Hematopoietic multipotent progenitor cell treated with erythropoietin and hydrocortisone succinate and interleukin-3 and kit ligand, for 15 days (in vitro differentiated cells): ENCODE measurements around the gene HIF1A.
"Not testable (repeated sequence)": the region's sequence is repeated elsewhere in the genome, so short reads cannot be mapped to it uniquely, and the experiment has no call there.

ENCODE experiments used
- DNase-seq: peaks from one replicate; pipeline ENCODE4 v3.0.0-alpha.2; 2015; ENCODE audit warnings: low spot score

Gene HIF1A

DNA sequence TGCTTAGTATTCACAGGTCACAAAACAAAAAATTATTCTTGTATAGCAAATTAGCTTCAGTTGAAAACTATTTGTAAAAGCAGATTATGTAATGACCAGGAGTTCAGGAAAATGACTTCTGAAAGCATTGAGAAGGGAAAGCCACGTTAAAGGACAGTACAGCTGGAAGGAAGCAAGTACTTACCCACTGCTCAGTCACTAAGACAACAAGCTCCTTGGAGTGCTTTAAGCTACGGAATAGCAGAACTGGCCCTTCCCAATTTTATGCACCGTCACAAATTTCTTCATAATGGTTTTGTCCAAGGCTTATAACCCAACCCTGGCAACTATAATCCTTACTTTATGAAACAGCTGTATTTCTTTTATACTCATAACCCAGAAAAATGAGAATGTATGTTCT, 54.0 kb downstream of the HIF1A start:
- no peak for DNase-seq

- no peak for DNase-seq
Observed at GRCh38 chr14:61749867-61750266, 54.6 kb downstream of the HIF1A start.

DNA sequence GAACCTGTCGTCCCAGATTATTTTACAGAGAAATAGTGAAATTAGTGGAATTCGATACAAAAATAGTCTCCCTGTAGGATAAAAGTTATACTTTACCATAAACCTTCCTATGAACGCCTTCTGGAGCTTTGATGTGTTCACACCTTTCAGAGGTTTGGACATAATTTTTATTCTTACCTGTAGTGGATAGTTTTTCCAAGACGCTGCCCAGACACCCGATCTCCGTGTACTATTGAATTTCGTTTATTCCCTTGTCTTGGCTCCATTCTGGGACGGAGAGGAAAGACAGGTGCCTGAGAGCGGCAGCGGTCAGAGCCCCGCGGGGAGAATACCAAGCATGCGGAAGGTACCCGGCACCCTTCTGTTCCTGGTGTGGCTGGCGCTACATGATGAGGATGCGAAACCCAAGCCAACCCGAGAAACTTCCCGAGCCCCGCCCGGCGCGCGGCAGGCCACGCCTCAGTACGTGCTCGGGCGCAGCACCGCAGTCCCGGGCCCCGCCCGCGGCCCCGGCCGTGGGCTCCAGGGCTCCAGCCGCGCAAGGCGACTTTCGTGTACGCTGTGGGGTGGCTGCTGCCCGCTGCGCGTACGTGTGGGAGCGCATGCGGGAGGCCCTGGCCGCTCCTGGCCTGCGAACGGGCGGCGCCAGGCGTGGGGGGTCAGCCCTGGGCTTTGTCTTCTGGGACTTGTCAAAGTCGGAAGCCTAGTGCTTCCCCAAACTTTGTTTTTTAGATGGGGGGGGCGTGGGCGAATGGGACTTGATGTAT, 55.6 kb downstream of the HIF1A start:
- peak; percentile 84 for DNase-seq

- DNase-seq, result no peak
Observed at GRCh38 chr14:61751475-61751989, 56.2 kb downstream of the HIF1A start.

GRCh38 chr14:61752626-61753025, 57.3 kb downstream of the HIF1A start:
- no peak for DNase-seq

- no peak for DNase-seq
Observed at GRCh38 chr14:61753631-61754030, 58.3 kb downstream of the HIF1A start.

GRCh38 chr14:61754627-61755381, 59.5 kb downstream of the HIF1A start:
- no peak for DNase-seq

- not testable (repeated sequence) for DNase-seq
Observed at GRCh38 chr14:61755382-61755742, 60.0 kb downstream of the HIF1A start.

- no peak for DNase-seq
Observed at GRCh38 chr14:61756135-61756534, 60.8 kb downstream of the HIF1A start.

DNA sequence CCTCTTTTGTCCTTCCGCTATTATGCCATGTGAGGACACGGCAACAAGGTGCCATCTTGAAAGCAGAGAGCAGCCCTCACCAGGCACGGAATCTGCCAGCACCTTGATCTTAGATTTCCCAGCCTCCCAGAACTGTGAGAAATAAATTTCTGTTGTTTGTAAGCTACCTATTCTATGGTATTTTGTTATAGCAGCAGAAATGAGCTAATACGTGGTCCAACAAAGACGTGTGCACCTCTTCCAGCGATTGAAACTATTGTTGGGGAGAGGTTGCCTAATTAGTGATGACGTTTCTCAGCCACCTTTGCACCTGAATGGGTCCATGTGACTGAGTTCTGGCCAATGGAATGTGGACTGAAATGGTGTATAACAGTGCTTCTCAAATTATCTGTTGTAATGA, 64.6 kb downstream of the HIF1A start:
- no peak for DNase-seq

GRCh38 chr14:61761557-61761956, 66.2 kb downstream of the HIF1A start:
- no peak for DNase-seq

- peak; percentile 99 for DNase-seq
Observed at GRCh38 chr14:61761959-61762786, 66.9 kb downstream of the HIF1A start, which contains the start of gene SNAPC1. Gene SNAPC1 (plus strand): TSS chr14:61762420. CDS start chr14:61762461, 41 bp downstream.

DNA sequence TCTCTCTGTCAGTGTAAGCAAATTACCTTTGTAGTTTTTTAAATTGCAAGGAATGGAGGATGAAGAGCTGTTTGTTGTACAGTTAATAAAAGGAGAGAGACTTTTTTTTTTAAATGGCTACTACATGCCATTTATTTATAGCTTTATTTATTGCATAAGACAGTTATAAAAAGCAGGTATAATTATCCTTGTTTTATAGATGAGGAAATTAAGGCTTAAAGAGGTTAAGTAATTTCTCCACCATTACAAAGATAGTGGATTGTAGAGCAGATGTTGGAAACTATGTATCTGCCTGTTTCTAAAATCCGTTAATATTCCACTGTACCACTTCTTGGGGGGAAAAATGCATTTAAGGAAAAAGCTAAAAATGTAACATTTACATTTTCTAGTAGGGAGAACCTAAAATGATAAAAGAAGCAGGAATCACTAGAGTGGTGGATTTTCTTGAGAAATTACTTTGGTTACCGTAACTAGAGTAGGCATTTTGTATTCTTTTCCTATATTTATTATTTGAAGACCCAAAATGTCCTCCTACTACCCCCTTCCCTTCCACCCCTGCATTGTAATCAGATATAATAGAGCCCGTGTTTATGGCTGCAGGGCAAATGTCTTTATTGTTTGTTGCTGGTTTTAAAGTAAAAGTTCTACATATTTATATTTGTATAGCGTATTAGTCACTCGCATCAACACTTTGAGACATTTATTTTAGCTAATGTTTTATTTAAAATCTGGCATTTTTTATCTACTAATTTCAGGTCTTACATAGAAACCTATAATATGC, 69.2 kb downstream of the HIF1A start:
- no peak for DNase-seq

DNA sequence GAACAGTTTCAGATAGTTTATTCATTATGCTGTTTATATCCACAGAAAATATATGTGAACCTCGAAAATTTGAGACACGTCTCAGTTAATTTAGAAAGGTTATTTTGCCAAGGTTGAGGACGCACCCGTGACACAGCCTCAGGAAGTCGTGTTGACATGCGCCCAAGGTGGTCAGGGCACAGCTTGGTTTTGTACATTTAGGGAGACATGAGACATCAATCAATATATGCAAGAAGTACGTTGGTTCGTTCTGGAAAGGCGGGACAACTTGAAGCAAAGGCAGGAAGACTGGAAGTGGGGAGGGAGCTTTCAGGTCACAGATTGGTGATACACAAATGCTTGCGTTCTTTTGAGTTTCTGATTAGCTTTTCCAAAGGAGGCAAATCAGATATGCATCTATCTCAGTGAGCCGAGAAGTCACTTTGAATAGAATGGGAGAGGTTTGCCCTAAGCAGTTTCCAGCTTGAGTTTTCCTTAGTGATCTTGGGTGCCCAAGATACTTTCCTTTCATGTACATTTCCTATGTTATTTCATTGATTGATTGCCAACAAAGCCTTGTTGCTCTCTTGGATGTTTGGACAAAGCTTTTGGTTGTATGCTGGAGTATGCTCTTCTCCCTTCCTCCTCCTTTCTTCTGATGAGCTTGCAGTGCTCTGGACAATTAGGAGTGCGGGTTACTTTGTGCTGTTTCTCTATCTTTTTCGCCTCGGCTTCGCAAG, 70.1 kb downstream of the HIF1A start:
- DNase-seq, result no peak

DNA sequence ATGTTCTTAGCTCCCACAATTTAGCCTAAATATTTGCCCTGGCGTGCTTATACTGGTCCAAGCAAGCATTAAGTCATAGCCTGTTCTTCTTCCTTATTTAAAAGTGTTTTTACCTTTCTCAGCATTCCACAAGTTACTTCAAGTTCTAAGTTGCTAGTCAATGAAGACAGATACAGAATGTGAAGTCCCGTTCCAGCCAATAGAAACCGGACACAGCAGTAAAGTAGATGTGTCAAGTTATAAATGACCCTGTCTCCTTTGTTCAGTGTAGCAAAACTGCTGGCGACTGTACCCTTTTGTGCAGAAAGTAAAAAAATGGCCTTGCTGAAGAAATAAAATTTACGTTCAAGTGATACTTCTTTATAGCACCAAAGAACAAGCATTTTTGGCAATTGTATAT, 70.8 kb downstream of the HIF1A start:
- no peak for DNase-seq

DNA sequence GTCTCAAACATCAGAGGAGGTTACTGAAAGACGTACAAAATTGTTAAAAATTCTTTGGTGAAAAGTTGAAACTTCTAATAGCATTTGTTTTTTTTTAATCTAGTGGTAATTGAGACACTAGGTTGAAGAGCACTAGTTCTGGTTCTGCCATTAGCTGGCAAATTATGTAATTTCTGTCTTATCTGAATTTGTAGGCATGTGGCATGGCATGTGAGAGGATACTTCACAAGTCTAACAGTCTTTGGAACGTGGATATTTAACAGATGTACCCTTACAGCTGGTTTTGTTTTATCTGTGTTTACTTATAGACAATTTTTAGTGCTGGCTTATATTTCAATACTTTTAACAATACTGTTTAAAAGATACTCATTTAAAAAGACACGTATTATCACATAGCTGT, 72.9 kb downstream of the HIF1A start:
- DNase-seq, result no peak

GRCh38 chr14:61769893-61770292, 74.6 kb downstream of the HIF1A start:
- no peak for DNase-seq

- DNase-seq, result no peak
Observed at GRCh38 chr14:61774861-61775260, 79.5 kb downstream of the HIF1A start.

DNA sequence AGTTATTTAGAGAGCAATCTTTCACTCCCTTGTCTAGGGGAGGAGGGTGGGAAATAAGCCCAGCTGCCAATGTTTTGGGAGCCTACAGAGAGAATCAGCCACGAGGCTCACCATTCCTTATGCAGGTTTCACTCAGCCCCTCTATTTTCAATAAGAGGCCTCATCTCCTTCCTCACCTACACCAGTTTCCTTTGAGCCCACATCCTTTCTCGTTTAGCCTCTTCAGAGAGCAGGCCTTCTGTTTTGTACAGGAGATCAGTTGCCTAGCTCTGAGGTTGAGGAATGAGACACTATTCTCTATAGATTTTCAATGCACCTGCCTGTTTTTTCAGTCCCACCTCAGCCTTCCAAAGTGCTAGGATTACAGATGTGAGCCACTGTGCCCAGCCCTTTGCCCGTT, 84.8 kb downstream of the HIF1A start:
- no peak for DNase-seq

GRCh38 chr14:61797309-61797708, 102.0 kb downstream of the HIF1A start:
- DNase-seq, result no peak
